IPS-NIHi7 (cell line): ENCODE data around the gene NAGLU.
A peak's percentile ranks its signal among the peaks of the same experiment; 100 is the strongest.
"Not testable (repeated sequence)": the region's sequence is repeated elsewhere in the genome, so short reads cannot be mapped to it uniquely, and the experiment has no call there.

ENCODE experiments used
- DNase-seq: peaks from one replicate; pipeline ENCODE4 v3.0.0; 2012; ENCODE audit warnings: mixed read lengths; ENCODE audit errors: extremely low spot score

Gene NAGLU

DNA sequence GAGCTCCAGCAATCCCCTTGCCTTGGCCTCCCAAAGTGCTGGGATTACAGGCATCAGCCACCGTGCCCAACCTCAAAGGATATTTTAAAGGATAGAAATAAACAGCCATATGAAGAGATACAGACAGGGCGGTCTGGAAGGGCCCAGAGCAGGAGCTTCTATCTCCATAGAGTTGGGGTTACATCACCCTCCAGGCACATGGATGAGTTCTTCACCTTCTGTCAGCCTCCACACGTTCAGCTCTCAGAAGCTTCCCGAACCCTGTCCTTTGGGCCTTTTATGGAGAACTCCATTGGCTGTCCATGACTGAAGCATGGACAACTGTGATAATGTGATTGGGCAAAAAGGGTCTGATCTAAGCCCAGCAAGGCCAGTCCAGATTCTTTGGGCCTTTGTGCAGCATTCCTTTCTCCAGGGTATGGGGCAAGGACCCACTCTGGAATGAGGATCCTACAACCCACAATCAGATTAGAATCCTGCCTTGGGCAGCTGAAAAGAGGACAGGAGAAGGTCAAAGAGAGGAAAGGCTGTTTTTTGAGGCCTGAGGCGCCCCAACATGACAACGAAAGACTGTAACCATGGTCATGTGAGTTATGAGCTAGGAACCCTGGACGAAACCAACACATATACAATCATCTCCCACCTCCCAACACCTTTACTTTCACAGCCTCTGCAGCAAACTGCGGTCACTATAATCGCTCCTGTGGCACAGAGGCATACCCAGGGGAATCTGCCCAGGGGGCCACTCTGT lies 9.9 kb downstream of the NAGLU start:
- DNase-seq: not testable (repeated sequence)

DNA sequence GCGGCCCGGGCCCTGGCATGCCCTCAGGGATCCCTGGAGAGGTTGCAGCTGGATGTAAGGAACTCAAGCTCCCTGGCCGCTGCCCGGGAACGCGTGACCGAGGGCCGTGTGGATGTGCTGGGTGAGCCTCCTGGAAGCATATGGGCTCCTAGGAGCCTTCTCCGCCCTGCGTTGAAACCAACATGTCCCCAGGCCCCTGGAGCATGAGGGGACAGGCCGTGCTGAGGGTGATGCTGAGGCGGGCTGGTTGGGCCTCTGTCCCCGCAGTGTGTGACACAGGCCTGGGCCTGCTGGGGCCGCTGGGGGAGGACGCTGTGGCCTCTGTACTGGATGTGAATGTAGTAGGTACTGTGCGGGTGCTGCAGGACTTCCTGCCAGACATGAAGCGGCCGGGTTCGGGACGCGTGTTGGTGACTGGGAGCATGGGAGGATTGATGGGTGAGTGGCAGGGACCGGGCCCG lies 11.0 kb downstream of the NAGLU start:
- DNase-seq: no peak

DNA sequence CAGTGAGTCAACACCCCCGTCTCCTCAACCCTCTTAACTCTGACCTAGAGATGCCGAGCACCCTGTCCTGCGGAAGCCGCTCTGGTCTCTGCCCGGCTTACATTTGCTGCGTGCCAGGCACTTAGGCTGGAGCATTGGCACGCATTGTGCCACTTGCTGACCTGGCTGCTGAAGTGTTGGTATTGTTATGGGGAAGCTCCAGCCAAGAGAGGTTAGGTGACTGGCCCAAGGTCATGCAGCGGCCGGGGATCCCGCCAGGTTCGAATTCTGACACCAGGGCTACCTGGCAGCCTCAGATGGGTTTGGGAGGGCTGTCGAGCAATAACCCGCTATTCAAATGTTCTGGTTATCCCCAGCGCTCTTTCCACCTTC lies 11.6 kb downstream of the NAGLU start:
- no peak for DNase-seq

DNA sequence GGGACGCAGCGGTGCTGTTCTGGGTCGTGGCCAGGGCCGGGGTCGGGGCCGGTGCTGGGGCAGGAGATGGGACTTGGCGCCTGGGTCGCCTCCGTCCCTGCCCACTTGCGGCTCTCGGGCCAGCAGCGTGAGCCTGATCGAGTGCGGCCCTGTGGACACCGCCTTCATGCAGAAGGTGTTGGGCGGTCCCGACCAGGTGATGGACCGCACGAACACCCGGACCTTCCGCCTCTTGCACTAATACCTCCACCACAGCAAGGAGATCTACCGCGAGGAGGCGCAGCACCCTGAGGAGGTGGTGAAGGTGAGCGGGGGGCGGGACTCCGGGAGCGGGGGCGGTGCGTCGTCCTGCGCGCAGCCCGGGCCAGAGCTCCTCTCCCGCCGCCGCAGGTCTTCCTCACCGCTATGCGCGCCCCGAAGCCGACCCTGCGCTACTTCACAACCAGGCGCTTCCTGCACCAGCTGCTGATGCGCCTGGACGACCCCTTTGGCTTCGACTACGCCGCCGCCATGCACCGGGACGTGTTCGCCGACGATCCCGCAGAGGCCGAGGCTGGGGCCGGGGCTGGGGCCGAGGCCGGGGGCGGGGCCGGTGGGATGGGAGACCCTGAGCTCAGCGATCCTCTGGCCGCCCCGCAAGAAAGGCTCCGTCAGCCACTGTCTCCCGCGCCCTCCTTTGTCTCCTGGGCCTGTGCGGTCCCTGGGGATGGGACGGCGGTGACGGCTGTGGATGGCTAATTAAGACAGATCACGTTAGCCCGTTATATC lies 12.2 kb downstream of the NAGLU start:
- peak; percentile 91 for DNase-seq

DNA sequence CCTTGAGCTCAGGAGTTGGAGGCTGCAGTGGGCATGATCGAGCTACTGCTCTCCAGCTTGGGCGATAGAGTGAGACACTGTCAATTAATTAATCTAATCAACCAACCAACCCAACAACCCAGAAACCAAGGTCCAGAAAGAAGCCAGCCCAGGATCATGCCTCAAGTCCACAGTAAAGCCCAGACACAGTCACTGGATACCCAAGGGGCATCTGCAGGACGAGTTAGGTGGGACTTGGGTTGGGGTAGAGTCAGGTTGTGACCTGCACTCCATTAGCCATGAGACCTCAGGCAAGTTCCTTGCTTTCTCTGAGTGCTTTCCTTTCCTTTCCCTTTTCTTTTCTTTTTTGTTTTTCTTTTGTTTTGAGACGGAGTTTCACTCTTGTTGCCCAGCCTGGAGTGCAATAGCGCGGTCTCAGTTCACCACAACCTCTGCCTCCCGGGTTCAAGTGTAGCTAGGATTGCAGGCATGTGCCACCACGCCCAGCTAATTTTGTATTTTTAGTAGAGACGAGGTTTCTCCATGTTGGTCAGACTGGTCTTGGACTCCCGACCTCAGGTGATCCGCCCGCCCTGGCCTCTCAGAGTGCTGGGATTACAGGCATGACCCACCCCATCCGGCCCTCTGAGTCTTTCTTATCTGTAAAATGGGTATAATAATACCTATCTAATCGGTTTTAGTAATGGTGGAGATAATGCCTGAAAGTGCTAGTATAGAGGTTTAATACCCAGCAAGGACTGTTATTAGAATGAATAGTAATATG lies 13.1 kb downstream of the NAGLU start:
- no peak for DNase-seq

DNA sequence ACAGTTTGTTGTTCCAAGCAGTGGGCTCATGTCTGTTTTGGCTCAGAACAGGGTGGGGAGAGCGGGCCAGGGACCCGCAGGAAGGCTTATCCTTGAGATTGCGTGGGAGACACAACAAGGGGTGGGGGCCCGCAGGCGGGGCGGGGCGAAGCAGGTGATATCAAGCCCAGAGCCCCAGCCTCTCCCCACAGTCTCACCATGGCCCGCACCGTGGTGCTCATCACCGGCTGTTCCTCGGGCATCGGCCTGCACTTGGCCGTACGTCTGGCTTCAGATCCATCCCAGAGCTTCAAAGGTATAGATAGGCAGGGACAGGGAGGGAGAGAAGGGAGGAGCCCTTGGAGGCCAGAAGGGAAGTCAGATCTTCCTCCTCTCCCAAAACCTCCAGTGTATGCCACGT lies 16.7 kb downstream of the NAGLU start, which contains the start of gene HSD17B1:
TSS of gene HSD17B1 (plus strand) at position 188 of the 400 bp plus-strand sequence. CDS start at position 199, 11 bp downstream.
- DNase-seq: not testable (repeated sequence)

DNA sequence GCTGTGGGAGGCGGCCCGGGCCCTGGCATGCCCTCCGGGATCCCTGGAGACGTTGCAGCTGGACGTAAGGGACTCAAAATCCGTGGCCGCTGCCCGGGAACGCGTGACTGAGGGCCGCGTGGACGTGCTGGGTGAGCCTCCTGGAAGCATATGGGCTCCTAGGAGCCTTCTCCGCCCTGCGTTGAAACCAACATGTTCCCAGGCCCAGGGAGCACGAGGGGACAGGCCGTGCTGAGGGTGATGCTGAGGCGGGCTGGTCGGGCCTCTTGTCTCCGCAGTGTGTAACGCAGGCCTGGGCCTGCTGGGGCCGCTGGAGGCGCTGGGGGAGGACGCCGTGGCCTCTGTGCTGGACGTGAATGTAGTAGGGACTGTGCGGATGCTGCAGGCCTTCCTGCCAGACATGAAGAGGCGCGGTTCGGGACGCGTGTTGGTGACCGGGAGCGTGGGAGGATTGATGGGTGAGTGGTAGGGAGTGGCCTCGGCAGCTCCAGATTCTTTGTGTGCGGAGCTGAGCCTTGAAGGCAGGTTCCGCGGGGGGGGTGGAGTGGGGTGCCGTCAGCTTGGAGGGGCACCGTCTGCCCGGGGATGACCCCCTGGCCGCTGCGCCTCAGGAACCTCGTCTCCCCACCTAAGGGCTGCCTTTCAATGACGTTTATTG lies 17.2 kb downstream of the NAGLU start:
- no peak for DNase-seq

DNA sequence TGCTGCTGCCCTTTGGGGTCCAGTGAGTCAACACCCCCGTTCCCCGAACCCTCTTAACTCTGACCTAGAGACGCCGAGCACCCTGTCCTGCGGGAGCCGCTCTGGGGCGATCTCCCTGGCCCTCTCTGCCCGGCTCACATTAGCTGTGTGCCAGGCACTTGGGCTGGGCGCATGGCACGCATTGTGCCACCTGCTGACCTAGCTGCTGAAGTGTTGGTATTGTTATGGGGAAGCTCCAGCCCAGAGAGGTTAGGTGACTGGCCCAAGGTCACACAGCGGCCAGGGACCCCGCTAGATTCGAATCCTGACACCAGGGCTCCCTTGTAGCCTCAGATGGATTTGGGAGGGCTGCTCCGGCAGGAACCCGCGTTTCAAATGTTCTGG lies 17.8 kb downstream of the NAGLU start:
- no peak for DNase-seq

DNA sequence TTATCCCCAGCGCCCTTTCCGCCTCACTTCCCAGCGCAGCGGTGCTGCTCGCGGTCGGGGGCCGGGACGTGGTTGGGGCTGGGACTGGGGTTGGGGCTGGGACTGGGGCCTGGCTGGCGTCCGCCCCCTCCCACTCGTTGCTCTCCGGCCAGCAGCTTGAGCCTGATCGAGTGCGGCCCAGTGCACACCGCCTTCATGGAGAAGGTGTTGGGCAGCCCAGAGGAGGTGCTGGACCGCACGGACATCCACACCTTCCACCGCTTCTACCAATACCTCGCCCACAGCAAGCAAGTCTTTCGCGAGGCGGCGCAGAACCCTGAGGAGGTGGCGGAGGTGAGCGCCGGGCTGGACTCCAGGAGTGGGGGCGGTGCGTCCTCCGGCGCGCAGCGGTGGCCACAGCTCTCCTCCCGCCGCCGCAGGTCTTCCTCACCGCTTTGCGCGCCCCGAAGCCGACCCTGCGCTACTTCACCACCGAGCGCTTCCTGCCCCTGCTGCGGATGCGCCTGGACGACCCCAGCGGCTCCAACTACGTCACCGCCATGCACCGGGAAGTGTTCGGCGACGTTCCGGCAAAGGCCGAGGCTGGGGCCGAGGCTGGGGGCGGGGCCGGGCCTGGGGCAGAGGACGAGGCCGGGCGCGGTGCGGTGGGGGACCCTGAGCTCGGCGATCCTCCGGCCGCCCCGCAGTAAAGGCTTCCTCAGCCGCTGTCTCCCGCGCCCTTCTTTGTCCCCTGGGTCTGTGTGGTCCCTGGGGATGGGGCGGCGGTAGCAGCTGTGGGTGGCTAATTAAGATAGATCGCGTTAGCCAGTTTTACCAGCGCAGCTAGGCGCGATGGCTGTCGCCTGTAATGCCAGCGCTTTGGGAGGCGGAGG lies 18.4 kb downstream of the NAGLU start:
- DNase-seq: peak; percentile 88

DNA sequence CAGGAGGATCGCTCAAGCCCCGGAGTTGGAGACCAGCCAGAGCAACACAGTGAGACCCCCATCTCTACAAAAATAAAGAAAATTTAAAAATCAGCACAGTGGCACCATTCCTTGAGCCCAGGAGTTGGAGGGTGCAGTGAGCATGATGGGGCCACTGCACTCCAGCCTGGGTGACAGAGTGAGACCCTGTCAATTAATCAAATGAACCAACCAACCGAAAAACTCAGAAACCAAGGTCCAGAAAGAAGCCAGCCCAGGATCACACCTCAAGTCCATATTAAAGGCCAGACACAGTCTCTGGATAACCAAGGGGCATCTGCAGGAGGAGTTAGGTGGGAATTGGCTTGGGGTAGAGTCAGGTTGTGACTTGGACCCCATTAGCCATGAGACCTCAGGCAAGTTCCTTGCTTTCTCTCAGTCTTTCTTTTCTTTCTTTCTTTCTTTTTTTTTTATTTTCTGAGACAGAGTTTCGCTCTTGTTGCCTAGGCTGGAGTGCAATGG lies 19.1 kb downstream of the NAGLU start:
- no peak for DNase-seq

DNA sequence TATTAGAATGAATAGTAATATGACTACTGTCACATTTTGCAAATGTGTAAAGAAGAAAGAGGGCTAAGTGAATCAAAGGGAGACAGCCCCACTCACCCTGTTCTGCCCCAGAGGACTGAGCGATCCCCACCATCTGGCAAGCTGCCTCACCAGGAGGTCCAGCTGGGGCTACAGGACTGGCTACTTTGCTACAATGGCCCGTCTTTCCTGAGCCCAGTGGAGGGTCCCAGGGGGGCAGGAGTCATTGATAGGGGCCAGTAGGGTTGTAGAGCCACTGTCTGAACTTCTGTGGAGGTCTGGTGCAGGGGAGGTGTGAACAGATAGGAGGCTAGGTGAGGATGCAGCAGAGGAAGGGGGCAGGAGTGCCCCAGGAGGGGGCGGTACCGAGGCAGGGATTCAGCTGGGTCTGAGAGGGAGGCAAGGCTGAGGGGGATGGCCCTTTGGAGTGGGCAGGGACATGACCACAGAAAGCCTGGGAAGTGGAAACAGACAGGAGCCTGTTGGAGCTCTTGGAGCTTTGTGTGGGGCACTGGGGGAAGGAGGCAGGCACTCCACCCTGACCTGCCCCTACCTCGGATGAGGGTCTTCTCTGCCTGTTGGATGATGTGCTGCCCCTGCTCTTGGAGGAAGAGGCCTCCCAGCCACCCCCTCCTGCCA lies 20.0 kb downstream of the NAGLU start:
- not testable (repeated sequence) for DNase-seq

DNA sequence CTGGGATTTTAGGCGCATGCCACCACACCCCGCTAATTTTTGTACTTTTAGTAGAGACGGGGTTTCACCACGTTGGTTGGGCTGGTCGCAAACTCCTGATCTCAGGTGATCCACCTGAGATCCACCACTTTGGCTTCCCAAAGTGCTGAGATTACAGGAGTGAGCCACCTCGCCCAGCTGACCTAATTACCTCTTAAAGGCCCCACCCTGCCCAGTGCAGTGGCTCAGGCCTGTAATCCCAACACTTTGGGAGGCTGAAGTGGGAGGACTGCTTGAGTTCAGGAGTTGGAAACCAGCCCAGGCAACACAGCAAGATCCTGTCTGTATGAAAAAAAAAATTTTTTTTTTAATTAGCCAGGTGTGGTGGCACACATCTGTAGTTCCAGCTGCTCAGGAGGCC lies 23.0 kb downstream of the NAGLU start:
- no peak for DNase-seq

DNA sequence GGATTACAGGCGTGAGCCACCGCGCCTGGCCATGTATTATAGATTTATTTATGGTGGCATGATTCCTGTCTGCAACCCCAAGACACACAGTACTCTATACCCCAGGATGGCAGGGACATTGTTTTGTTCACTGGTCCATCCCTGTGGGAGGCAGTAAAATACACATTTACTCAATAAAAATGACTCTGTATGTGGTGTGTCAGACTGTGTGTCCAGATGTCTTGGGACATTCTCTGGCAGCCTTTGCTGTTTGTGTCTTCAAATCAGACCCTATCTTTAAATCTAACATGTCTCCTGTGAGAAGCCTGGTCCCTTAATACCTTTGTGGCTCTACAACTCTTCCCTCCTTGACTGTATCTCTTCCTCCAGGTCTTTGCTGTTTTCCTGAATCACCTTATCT lies 24.2 kb downstream of the NAGLU start:
- DNase-seq: no peak

DNA sequence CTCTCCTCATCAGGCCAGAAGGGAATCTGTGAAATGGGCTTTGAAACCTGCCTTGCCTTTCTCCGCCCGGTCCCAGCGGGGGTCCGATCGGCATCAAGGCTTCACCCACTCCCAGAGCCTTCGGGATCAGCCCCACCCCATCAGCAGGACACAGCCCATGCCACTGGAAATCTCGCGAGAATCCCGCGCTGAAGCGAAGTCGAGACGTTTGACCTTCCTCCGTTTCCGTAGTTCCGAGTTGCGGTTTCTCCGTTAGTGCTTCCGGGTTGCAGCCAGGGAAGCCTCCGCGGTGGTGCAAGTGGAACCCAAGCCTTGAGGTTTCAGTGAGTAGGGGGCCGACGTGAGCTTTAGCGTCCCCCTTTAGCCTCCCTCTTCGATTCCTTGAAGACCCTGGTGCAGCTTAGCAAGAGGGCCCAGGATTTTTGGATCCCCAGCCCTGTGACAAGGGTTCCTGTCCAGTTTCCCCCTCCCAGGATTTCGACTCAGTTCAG lies 25.9 kb downstream of the NAGLU start, which contains the start of gene COASY:
TSS of gene COASY (plus strand) at position 252 of the 491 bp plus-strand sequence. CDS start 475 bp downstream, outside the sequence.
- DNase-seq: peak; percentile 97

DNA sequence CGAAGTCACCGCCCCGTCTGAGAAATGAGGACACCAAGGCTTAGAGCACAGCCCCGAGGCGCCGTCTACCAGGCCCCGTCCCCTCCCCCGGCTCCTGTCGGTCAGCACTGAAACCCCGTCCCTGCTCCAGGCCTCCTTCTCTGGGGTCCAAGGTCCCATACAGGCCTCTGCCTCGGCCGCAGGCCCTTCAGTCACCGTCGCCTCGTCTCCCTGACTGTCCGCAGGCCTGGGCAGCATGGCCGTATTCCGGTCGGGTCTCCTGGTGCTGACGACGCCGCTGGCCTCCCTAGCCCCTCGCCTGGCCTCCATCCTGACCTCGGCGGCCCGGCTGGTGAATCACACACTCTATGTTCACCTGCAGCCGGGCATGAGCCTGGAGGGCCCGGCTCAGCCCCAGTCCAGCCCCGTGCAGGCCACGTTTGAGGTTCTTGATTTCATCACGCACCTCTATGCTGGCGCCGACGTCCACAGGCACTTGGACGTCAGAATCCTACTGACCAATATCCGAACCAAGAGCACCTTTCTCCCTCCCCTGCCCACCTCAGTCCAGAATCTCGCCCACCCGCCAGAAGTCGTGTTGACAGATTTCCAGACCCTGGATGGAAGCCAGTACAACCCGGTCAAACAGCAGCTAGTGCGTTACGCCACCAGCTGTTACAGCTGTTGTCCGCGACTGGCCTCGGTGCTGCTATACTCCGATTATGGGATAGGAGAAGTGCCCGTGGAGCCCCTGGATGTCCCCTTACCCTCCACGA lies 26.5 kb downstream of the NAGLU start:
- DNase-seq: no peak

DNA sequence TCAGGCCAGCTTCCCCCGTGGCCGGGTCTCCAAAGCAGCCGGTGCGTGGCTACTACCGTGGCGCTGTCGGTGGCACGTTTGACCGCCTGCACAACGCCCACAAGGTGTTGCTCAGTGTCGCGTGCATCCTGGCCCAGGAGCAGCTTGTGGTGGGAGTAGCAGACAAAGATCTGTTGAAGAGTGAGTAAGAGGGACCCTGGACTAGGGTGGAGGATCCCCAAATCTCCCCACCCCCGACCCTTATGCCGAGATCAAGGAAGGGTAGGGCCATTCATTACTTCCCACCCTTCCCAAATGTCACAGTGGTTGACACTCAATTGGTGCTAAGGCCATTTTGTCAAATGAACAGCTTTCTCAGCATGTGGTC lies 27.1 kb downstream of the NAGLU start:
- no peak for DNase-seq

DNA sequence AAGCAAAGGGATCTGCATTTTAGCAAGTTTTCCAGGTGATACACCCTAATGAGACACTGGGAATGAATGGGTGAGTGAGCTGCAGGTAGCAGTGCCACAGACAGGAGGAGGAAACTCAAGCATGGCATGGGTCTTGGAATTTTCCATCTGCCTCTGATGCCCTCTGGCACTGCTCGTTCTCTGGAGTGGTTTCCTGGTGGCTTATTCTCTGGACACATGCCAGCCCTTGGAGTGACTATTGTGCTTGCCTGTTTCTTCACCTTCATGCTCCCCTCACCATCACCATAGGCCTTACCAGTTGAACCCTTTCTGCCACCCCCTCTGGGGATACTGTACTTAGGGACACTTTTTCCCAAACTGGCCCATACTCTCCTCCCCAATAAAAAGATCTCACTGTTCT lies 27.5 kb downstream of the NAGLU start:
- no peak for DNase-seq

DNA sequence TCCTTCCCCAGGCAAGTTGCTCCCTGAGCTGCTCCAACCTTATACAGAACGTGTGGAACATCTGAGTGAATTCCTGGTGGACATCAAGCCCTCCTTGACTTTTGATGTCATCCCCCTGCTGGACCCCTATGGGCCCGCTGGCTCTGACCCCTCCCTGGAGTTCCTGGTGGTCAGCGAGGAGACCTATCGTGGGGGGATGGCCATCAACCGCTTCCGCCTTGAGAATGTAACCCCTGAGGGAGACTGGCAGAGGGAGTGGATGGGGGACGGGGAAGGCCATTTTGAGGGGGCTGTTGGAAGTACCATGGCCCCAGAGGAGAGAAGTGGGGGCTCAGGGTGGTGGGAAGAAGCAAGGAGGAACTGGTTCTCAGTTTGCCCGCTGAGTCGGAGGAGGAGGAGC lies 27.9 kb downstream of the NAGLU start:
- no peak for DNase-seq
